BJ (cell line): ENCODE measurements around the gene CNDP2. TPM values are rescaled to one million over a fixed set of nuclear protein-coding genes. Genes with fewer than 3 reads are reported as not detected.
A peak's percentile ranks its signal among the peaks of the same experiment; 100 is the strongest.
"Not testable (repeated sequence)": the region's sequence is repeated elsewhere in the genome, so short reads cannot be mapped to it uniquely, and the experiment has no call there.

Source experiments
- CTCF ChIA-PET: fragments of 350-600 bp; formaldehyde crosslinking; extraction: SDS; loops from one replicate; lab custom pipeline; 2021; ENCODE audit warnings: antibody characterized with exemption, inconsistent platforms; lab: Yijun Ruan, JAX
- POLR2A ChIA-PET: fragments of 300-600 bp; sonication (Branson Sonifier 250); formaldehyde crosslinking; extraction: SDS; loops from one replicate; lab custom pipeline; 2021; ENCODE audit warnings: antibody characterized with exemption; lab: Charles Lee
- DNase-seq: peaks from one replicate; pipeline ENCODE4 v3.0.0-alpha.2; 2011; ENCODE audit warnings: low read depth
- H3K27me3 ChIP-seq: 2 replicates; pipeline ENCODE4 v1.6.0; 2011; ENCODE audit warnings: low read length; ENCODE audit not compliant: control insufficient read depth, insufficient read depth
- H3K36me3 ChIP-seq: 2 replicates; pipeline ENCODE4 v1.5.1; 2011; ENCODE audit warnings: low read length; ENCODE audit not compliant: control insufficient read depth, insufficient read depth
- H3K4me3 ChIP-seq: 2 replicates; pipeline ENCODE4 v1.5.1; 2011; ENCODE audit warnings: low read depth, mild to moderate bottlenecking, control low read depth, low read length
- CTCF ChIP-seq: IDR thresholded peaks from 2 replicates; pipeline ENCODE4 v1.5.1; 2011; ENCODE audit warnings: low read depth, mild to moderate bottlenecking, control low read depth, inconsistent platforms, low read length, moderate library complexity; ENCODE audit not compliant: insufficient read depth
- polyA plus RNA-seq: library from polyadenylated mRNA; depleted of rRNA; stranded (reverse); fragments of >200 nt; gene quantifications from 2 replicates; pipeline ENCODE4 v1.2.3, GENCODE V29; 2011

CNDP2 gene
- polyA plus RNA-seq, 1 experiment: 99.4 TPM

- Histone ChIP-seq H3K27me3 (peaks cover 2% of the 10 kb centered on the region; the same call in 1 of the 2 replicates), H3K36me3 (peaks cover 2% of the 10 kb centered on the region), H3K4me3 (peak overlapping the region; percentile 18; the same call in 1 of the 2 replicates)
- CTCF ChIA-PET: interaction anchor here (0.5 to 1.5 kb wide), 2 partner anchors 71 to 145 kb away, joined by 3 to 6 read pairs; no protein-coding TSS in a partner anchor
- no peak for DNase-seq
- POLR2A ChIA-PET: no interaction called here
- no peak for TF ChIP-seq CTCF
Observed at GRCh38 chr18:74498712-74499627, 2.8 kb downstream of the CNDP2 start.

GRCh38 chr18:74499633-74500032 lies 3.5 kb downstream of the CNDP2 start:
- peaks cover 4% of the 10 kb centered on the region for H3K36me3 ChIP-seq
- CTCF ChIA-PET: no interaction called here
- H3K4me3 ChIP-seq: peak overlapping the region; percentile 18; the same call in 1 of the 2 replicates
- H3K27me3 ChIP-seq: no peaks in the 10 kb centered on the region
- no peak for DNase-seq
- no peak for TF ChIP-seq CTCF
- POLR2A ChIA-PET: no interaction called here

GRCh38 chr18:74500372-74500771 lies 4.2 kb downstream of the CNDP2 start:
- no peak for TF ChIP-seq CTCF
- Histone ChIP-seq H3K36me3 (peaks cover 5% of the 10 kb centered on the region), H3K4me3 (no peak overlapping the region), H3K27me3 (no peaks in the 10 kb centered on the region)
- DNase-seq: no peak
- ChIA-PET CTCF (no interaction called here), POLR2A (no interaction called here)

GRCh38 chr18:74500774-74501173 lies 4.6 kb downstream of the CNDP2 start:
- H3K36me3 ChIP-seq, H3K27me3 ChIP-seq, CTCF ChIA-PET, H3K4me3 ChIP-seq, POLR2A ChIA-PET, DNase-seq: not testable (repeated sequence)

- TF ChIP-seq CTCF: no peak
- POLR2A ChIA-PET: no interaction called here
- Histone ChIP-seq H3K36me3 (peaks cover 8% of the 10 kb centered on the region), H3K4me3 (no peak overlapping the region), H3K27me3 (no peaks in the 10 kb centered on the region)
- CTCF ChIA-PET: no interaction called here
- DNase-seq: no peak
Observed at GRCh38 chr18:74501386-74501785, 5.2 kb downstream of the CNDP2 start.
